IMR-90 (cell line): ENCODE data around the gene CCSER1. TPM values are rescaled to one million over a fixed set of nuclear protein-coding genes. Genes with fewer than 3 reads are reported as not detected.

Experiments
- ATAC-seq: fragments of 200-7000 bp; cut with Tn5 transposase; 2 replicates; pipeline ENCODE4 v1.9.1; 2020; ENCODE audit warnings: low read depth, mild to moderate bottlenecking, moderate library complexity
- BruUV-seq: library from RNA; stranded (reverse); fragments of 400-500 nt; replicated peaks from 2 replicates; lab custom pipeline; 2021; lab: Mats Ljungman, UMichigan
- CTCF ChIA-PET: fragments of 300-600 bp; formaldehyde crosslinking; extraction: SDS; loops from one replicate; lab custom pipeline; 2021; ENCODE audit warnings: antibody characterized with exemption; lab: Yijun Ruan, JAX
- POLR2A ChIA-PET: fragments of 300-600 bp; sonication (Branson Sonifier 250); formaldehyde crosslinking; loops from one replicate; lab custom pipeline; 2022; ENCODE audit warnings: antibody characterized with exemption; ENCODE audit not compliant: unreplicated experiment; lab: Charles Lee
- DNase-seq: peaks from one replicate; pipeline ENCODE4 v3.0.0; 2013
- H2AFZ ChIP-seq: replicated peaks from 2 replicates; pipeline ENCODE3; 2013; ENCODE audit warnings: low read length, mild to moderate bottlenecking; ENCODE audit not compliant: poor library complexity
- H2AK5ac ChIP-seq: 2 replicates; pipeline ENCODE4 v1.6.1; 2013; ENCODE audit warnings: low read depth, low read length, inconsistent platforms
- H2AK9ac ChIP-seq: replicated peaks from 2 replicates; pipeline ENCODE3; 2013; ENCODE audit warnings: mild to moderate bottlenecking, low read depth, low read length, moderate library complexity; ENCODE audit not compliant: poor library complexity
- H2BK120ac ChIP-seq: 2 replicates; pipeline ENCODE4 v1.6.1; 2013; ENCODE audit warnings: low read depth, low read length, inconsistent platforms
- H2BK15ac ChIP-seq: 3 replicates; pipeline ENCODE4 v1.6.1; 2013; ENCODE audit warnings: low read depth, low read length, inconsistent platforms
- H2BK20ac ChIP-seq: 2 replicates; pipeline ENCODE4 v1.6.1; 2013; ENCODE audit warnings: low read depth, mild to moderate bottlenecking, inconsistent platforms, low read length, moderate library complexity
- H2BK5ac ChIP-seq: 2 replicates; pipeline ENCODE4 v1.6.1; 2013; ENCODE audit warnings: mild to moderate bottlenecking, low read depth, low read length, inconsistent platforms; ENCODE audit not compliant: poor library complexity, severe bottlenecking
- H3K14ac ChIP-seq: replicated peaks from 2 replicates; pipeline ENCODE4 v1.6.1; 2013; ENCODE audit warnings: low read depth, low read length, inconsistent platforms
- H3K18ac ChIP-seq: 2 replicates; pipeline ENCODE4 v1.6.1; 2013; ENCODE audit warnings: low read depth, low read length, control low read depth
- H3K23ac ChIP-seq: 2 replicates; pipeline ENCODE4 v1.6.1; 2013; ENCODE audit warnings: low read depth, low read length, inconsistent platforms
- H3K27ac ChIP-seq: 2 replicates; pipeline ENCODE4 v1.5.1; 2013; ENCODE audit warnings: mild to moderate bottlenecking, control low read depth, low read length; ENCODE audit not compliant: insufficient read depth
- H3K27me3 ChIP-seq: 2 replicates; pipeline ENCODE4 v1.6.1; 2013; ENCODE audit warnings: low read length; ENCODE audit not compliant: control insufficient read depth, insufficient read depth
- H3K36me3 ChIP-seq: 2 replicates; pipeline ENCODE4 v1.6.1; 2013; ENCODE audit warnings: low read length, mixed read lengths; ENCODE audit not compliant: control insufficient read depth, insufficient read depth
- H3K4ac ChIP-seq: 2 replicates; pipeline ENCODE4 v1.6.1; 2013; ENCODE audit warnings: low read depth, low read length, inconsistent platforms
- H3K4me1 ChIP-seq: 2 replicates; pipeline ENCODE4 v1.6.1; 2013; ENCODE audit warnings: low read length, mixed read lengths; ENCODE audit not compliant: control insufficient read depth, insufficient read depth
- H3K4me2 ChIP-seq: 2 replicates; pipeline ENCODE4 v1.6.1; 2013; ENCODE audit warnings: low read depth, mild to moderate bottlenecking, control low read depth, low read length, moderate library complexity
- H3K4me3 ChIP-seq: 2 replicates; pipeline ENCODE4 v1.5.1; 2013; ENCODE audit warnings: low read depth, mild to moderate bottlenecking, control low read depth, low read length, moderate library complexity; ENCODE audit not compliant: insufficient read depth
- H3K56ac ChIP-seq: 2 replicates; pipeline ENCODE4 v1.6.1; 2013; ENCODE audit warnings: low read length, inconsistent platforms; ENCODE audit not compliant: insufficient read depth; ENCODE audit errors: extremely low read depth
- H3K79me1 ChIP-seq, 2 experiments: 2 replicates each; pipeline ENCODE4 v1.6.1; 2013; ENCODE audit warnings: low read length in 2 of 2, inconsistent platforms in 1 of 2, low read depth in 1 of 2
- H3K9ac ChIP-seq: 2 replicates; pipeline ENCODE4 v1.6.1; 2013; ENCODE audit warnings: low read depth, low read length, control low read depth
- H3K9me1 ChIP-seq: 2 replicates; pipeline ENCODE4 v1.6.1; 2013; ENCODE audit warnings: low read length, inconsistent platforms; ENCODE audit not compliant: insufficient read depth
- H3K9me3 ChIP-seq: 2 replicates; pipeline ENCODE4 v1.6.1; 2013; ENCODE audit warnings: low read length; ENCODE audit not compliant: control insufficient read depth, insufficient read depth
- H4K20me1 ChIP-seq: 2 replicates; pipeline ENCODE4 v1.6.1; 2013; ENCODE audit warnings: low read length, inconsistent platforms; ENCODE audit not compliant: insufficient read depth
- H4K5ac ChIP-seq: 2 replicates; pipeline ENCODE4 v1.6.1; 2013; ENCODE audit warnings: mild to moderate bottlenecking, low read depth, low read length, control low read depth
- H4K8ac ChIP-seq, 2 experiments: 2 replicates each; pipeline ENCODE4 v1.6.1; 2013; ENCODE audit warnings: low read depth in 2 of 2, low read length in 2 of 2, control low read depth in 1 of 2, inconsistent platforms in 1 of 2
- H4K91ac ChIP-seq: 2 replicates; pipeline ENCODE4 v1.6.1; 2013; ENCODE audit warnings: low read depth, low read length, inconsistent platforms; ENCODE audit not compliant: insufficient read depth
- BHLHE40 ChIP-seq: fragments of 150-350 bp; IDR thresholded peaks from 2 replicates; pipeline ENCODE4 v1.6.1; 2016; ENCODE audit warnings: mild to moderate bottlenecking, low read depth, low read length
- CEBPB ChIP-seq: IDR thresholded peaks from 2 replicates; pipeline ENCODE4 v1.6.1; 2012; ENCODE audit warnings: low read depth, low read length, improper control_type of control experiment
- CHD1 ChIP-seq: IDR thresholded peaks from 2 replicates; pipeline ENCODE4 v1.6.1; 2012; ENCODE audit warnings: low read depth, low read length, improper control_type of control experiment
- CTCF ChIP-seq: conservative IDR thresholded peaks from 2 replicates; pipeline ENCODE4 v1.5.1; 2012; ENCODE audit warnings: mild to moderate bottlenecking, low read depth, low read length, improper control_type of control experiment
- ELK1 ChIP-seq: fragments of 150-350 bp; IDR thresholded peaks from 2 replicates; pipeline ENCODE4 v1.6.1; 2016; ENCODE audit warnings: low read depth, mild to moderate bottlenecking, low read length, moderate library complexity, borderline replicate concordance
- FOS ChIP-seq: fragments of 150-350 bp; IDR thresholded peaks from 2 replicates; pipeline ENCODE4 v1.6.1; 2016; ENCODE audit warnings: low read depth, low read length
- MAFK ChIP-seq: IDR thresholded peaks from 2 replicates; pipeline ENCODE4 v1.6.1; 2012; ENCODE audit warnings: low read depth, low read length, improper control_type of control experiment
- MAZ ChIP-seq: IDR thresholded peaks from 2 replicates; pipeline ENCODE4 v1.6.1; 2012; ENCODE audit warnings: low read depth, mild to moderate bottlenecking, low read length, improper control_type of control experiment, moderate library complexity, borderline replicate concordance
- MXI1 ChIP-seq: IDR thresholded peaks from 2 replicates; pipeline ENCODE4 v1.6.1; 2012; ENCODE audit warnings: low read depth, mild to moderate bottlenecking, low read length, moderate library complexity, borderline replicate concordance
- NFE2L2 ChIP-seq: fragments of 150-350 bp; IDR thresholded peaks from 2 replicates; pipeline ENCODE4 v1.6.1; 2016; ENCODE audit warnings: low read depth, mild to moderate bottlenecking, low read length
- POLR2A ChIP-seq: IDR thresholded peaks from 2 replicates; pipeline ENCODE4 v1.6.1; 2012; ENCODE audit warnings: mild to moderate bottlenecking, low read depth, low read length
- RAD21 ChIP-seq: IDR thresholded peaks from 2 replicates; pipeline ENCODE4 v1.6.1; 2012; ENCODE audit warnings: low read length, improper control_type of control experiment
- RCOR1 ChIP-seq: IDR thresholded peaks from 2 replicates; pipeline ENCODE4 v1.6.1; 2012; ENCODE audit warnings: mild to moderate bottlenecking, low read length, improper control_type of control experiment; ENCODE audit not compliant: insufficient replicate concordance
- RFX5 ChIP-seq: IDR thresholded peaks from 2 replicates; pipeline ENCODE4 v1.8.0; 2012; ENCODE audit warnings: low read depth, mild to moderate bottlenecking, low read length, moderate library complexity
- SMC3 ChIP-seq: fragments of 150-350 bp; IDR thresholded peaks from 2 replicates; pipeline ENCODE4 v1.6.1; 2016; ENCODE audit warnings: low read depth, mild to moderate bottlenecking, antibody characterized with exemption, low read length, moderate library complexity
- WGBS, 2 experiments: methylation state at CpG; one replicate each; pipeline versions ENCODE4 v1.1.5 to v1.1.7; 2013; ENCODE audit warnings: missing lambda C conversion rate in 2 of 2; ENCODE audit not compliant: insufficient read length in 1 of 2; ENCODE audit errors: extremely low coverage in 2 of 2; 5-methylcytosine and 5-hydroxymethylcytosine counted together
- dilution Hi-C: fragments of 300-500 bp; cut with HindIII; formaldehyde crosslinking; loops from one replicate; pipeline ENCODE4 v1.14.3; 2018; ENCODE audit warnings: low sequenced_read_pairs; ENCODE audit not compliant: unreplicated experiment
- in situ Hi-C: fragments of 300-500 bp; cut with MboI; formaldehyde crosslinking; loops from 3 replicates; pipeline ENCODE4 v1.14.3; 2019; ENCODE audit warnings: low sequenced_read_pairs, inconsistent platforms, mixed read lengths
- intact Hi-C: fragments of 100-400 bp; cut with micrococcal nuclease; formaldehyde crosslinking; loops from 2 replicates; pipeline ENCODE4 v1.10.0; 2022
- polyA plus RNA-seq, 3 experiments: library from polyadenylated mRNA; depleted of rRNA; stranded (reverse); fragments of >200 nt; gene quantifications; 2 replicates each; pipeline ENCODE4 v1.2.3, GENCODE V29; 2012; ENCODE audit warnings: low replicate concordance in 1 of 3
- total RNA-seq: library from RNA; depleted of rRNA; stranded (reverse); fragments of >200 nt; gene quantifications from 2 replicates; pipeline ENCODE4 v1.2.3, GENCODE V29; 2012
- TF ChIP-seq, protein P1 (sequence below): fragments of 150-350 bp; IDR thresholded peaks from 2 replicates; pipeline ENCODE4 v1.6.1; 2017; ENCODE audit warnings: mild to moderate bottlenecking, antibody characterized with exemption, low read length, low read depth

Gene CCSER1
- total and polyA plus RNA-seq, 2 of the 4 experiments (the other 2 are of a cell fraction): not detected

GRCh38 chr4:90586799-90587198, 459.6 kb downstream of the CCSER1 start:
- H3K27me3 ChIP-seq: no peaks in the 10 kb centered on the region
- no peaks in the 10 kb centered on the region for H3K4me1 ChIP-seq
- no peak for DNase-seq
- H3K4me3 ChIP-seq: no peak overlapping the region
- no TSS peak for BruUV-seq
- H2AFZ ChIP-seq: no peak overlapping the region
- H3K79me1 ChIP-seq: no peaks in the 10 kb centered on the region
- no peak overlapping the region for H4K8ac ChIP-seq
- no peak overlapping the region for H3K23ac ChIP-seq
- H3K4me2 ChIP-seq: no peak overlapping the region
- no peak overlapping the region for H2BK120ac ChIP-seq
- no peaks in the 10 kb centered on the region for H3K36me3 ChIP-seq
- H3K56ac ChIP-seq: no peak overlapping the region
- intact Hi-C loops (no loop called here), dilution Hi-C loops (no loop called here), in situ Hi-C loops (no loop called here)
- H2BK15ac ChIP-seq: no peak overlapping the region
- H3K9me1 ChIP-seq: no peaks in the 10 kb centered on the region
- POLR2A ChIA-PET: no interaction called here
- H4K91ac ChIP-seq: no peak overlapping the region
- no peak for TF ChIP-seq BHLHE40
- no peak for TF ChIP-seq RFX5
- TF ChIP-seq NFE2L2: no peak
- TF ChIP-seq POLR2A: no peak
- no peak for TF ChIP-seq SMC3
- TF ChIP-seq, protein P1, sequence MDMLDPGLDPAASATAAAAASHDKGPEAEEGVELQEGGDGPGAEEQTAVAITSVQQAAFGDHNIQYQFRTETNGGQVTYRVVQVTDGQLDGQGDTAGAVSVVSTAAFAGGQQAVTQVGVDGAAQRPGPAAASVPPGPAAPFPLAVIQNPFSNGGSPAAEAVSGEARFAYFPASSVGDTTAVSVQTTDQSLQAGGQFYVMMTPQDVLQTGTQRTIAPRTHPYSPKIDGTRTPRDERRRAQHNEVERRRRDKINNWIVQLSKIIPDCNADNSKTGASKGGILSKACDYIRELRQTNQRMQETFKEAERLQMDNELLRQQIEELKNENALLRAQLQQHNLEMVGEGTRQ: no peak
- TF ChIP-seq RCOR1: no peak
- no peak for TF ChIP-seq CEBPB
- no peak for TF ChIP-seq RAD21
- TF ChIP-seq MAZ: no peak
- no peak for TF ChIP-seq CTCF
- TF ChIP-seq MAFK: no peak
- no peak for TF ChIP-seq FOS
- no peak for TF ChIP-seq ELK1
- TF ChIP-seq MXI1: no peak
- no peak for TF ChIP-seq CHD1
- no peak overlapping the region for H3K27ac ChIP-seq
- CTCF ChIA-PET: no interaction called here
- H4K5ac ChIP-seq: no peak overlapping the region
- H3K9ac ChIP-seq: no peak overlapping the region
- H3K14ac ChIP-seq: no peak overlapping the region
- H2AK9ac ChIP-seq: no peak overlapping the region
- H3K9me3 ChIP-seq: no peaks in the 10 kb centered on the region
- H4K20me1 ChIP-seq: no peaks in the 10 kb centered on the region
- no peak overlapping the region for H2AK5ac ChIP-seq
- no peak overlapping the region for H2BK20ac ChIP-seq
- no peak overlapping the region for H3K4ac ChIP-seq
- no peak for ATAC-seq
- no peak overlapping the region for H2BK5ac ChIP-seq
- H3K18ac ChIP-seq: no peak overlapping the region
- no CpG with 5 or more reads among the region's 6 CpGs for WGBS, 2 experiments
